Fibroblast of the aortic adventitia (primary cell): ENCODE data around the gene CS. TPM values are rescaled to one million over a fixed set of nuclear protein-coding genes. Genes with fewer than 3 reads are reported as not detected.
"Not testable (repeated sequence)": the region's sequence is repeated elsewhere in the genome, so short reads cannot be mapped to it uniquely, and the experiment has no call there.

ENCODE experiments used
- DNase-seq: peaks from one replicate; pipeline ENCODE4 v3.0.0-alpha.2; 2010; ENCODE audit warnings: low read depth
- H3K4me3 ChIP-seq: 2 replicates; pipeline ENCODE4 v1.5.1; 2011; ENCODE audit warnings: low read depth, mild to moderate bottlenecking, control low read depth, low read length, moderate library complexity
- total RNA-seq: library from RNA; depleted of rRNA; stranded (reverse); fragments of >200 nt; gene quantifications from 2 replicates; pipeline ENCODE4 v1.2.3, GENCODE V29; 2012; ENCODE audit warnings: low replicate concordance
- TF ChIP-seq, protein P1 (sequence below): IDR thresholded peaks from 2 replicates; pipeline ENCODE4 v1.5.1; 2011; ENCODE audit warnings: mild to moderate bottlenecking, low read length, control low read depth, inconsistent platforms; ENCODE audit not compliant: insufficient read depth

Gene CS
- total RNA-seq, 1 donor = 117 TPM

DNA sequence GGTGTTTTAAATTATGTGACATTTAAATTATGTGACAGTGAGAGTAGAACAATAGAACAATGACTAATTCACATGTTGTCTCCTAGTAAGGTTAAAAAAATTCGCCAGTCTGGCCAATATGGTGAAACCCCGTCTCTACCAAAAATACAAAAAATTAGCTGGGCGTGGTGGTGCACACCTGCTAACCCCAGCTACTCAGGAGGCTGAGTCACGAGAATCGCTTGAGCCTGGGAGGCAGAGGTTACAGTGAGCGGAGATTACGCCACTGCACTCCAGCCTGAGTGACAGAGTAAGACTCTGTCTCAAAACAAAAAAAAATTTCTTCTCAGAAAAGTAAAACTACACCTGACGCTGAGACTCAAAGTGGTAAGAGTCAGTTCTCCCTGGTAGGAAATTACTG, 2.7 kb downstream of the CS start:
- TF ChIP-seq, protein P1, sequence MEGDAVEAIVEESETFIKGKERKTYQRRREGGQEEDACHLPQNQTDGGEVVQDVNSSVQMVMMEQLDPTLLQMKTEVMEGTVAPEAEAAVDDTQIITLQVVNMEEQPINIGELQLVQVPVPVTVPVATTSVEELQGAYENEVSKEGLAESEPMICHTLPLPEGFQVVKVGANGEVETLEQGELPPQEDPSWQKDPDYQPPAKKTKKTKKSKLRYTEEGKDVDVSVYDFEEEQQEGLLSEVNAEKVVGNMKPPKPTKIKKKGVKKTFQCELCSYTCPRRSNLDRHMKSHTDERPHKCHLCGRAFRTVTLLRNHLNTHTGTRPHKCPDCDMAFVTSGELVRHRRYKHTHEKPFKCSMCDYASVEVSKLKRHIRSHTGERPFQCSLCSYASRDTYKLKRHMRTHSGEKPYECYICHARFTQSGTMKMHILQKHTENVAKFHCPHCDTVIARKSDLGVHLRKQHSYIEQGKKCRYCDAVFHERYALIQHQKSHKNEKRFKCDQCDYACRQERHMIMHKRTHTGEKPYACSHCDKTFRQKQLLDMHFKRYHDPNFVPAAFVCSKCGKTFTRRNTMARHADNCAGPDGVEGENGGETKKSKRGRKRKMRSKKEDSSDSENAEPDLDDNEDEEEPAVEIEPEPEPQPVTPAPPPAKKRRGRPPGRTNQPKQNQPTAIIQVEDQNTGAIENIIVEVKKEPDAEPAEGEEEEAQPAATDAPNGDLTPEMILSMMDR = no peak
- H3K4me3 ChIP-seq = no peak overlapping the region
- DNase-seq = no peak

DNA sequence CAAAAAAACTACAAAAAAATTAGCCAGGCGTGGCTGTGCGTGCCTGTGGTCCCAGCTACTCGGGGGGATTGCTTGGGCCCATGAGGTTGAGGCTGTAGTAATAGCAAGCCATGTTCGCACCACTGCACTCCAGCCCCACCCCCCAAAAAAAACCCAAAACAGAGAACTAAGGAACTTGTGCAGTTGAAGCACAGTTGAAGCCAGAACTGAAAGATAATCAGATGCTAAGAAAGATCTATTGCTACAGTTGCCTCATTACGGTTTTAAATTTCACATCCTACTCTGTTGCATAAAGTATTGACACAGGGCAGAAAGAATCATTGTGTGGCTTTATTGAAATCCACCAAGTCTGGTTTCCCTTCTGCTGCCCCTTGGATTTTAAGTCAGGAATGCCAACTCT, 3.8 kb downstream of the CS start:
- H3K4me3 ChIP-seq = no peak overlapping the region
- no peak for DNase-seq
- TF ChIP-seq, protein P1 = no peak

DNA sequence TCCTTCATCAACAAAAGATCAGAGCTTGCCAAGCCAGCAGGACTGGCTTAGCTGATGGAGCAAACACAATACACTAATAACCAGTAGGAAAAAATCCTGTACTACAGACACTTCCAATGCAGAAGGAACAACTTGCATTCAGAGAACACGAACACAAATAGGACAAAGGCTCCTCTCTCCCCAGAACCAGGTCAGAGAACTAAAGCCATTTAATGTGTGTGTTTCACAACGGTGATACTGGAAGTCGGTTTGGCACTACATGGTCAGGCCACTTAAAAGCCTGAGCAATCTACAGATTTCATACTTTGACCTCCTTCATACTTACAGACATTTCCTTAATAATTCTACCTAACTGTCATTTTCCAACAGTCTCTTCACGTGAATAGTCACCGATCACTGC, 6.3 kb downstream of the CS start:
- H3K4me3 ChIP-seq = no peak overlapping the region
- DNase-seq = no peak
- TF ChIP-seq, protein P1 = no peak

DNA sequence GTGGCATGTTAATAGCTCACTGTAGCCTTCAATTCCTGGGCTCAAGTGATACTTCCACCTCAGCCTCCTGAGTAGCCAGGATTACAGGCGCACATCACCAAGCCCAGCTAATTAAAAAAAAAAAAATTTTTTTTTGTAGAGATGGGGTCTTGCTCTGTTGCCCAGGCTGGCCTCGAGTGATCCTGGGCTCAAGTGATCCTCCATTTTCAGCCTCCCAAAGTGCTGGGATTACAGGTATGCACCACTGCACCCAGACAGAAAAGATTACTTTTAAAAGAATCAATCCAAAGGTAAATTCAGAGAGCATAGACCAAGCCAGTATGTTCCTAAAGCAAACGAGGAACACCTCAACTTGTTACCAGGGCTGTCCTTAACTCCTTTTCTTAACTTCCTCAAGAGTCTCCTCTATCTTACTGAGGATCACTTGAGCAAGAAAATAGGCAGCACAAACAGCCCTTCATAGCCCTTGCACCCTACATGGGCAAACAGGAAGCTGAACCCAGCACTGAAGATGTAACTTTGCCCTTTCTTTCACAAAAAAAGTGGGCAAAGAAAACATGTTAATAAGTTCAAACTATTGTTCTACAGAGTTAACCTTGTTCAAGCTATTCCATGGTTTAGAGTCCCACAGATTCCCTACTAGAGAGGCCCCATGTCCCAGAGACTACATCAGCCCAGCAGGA, 11.3 kb downstream of the CS start:
- H3K4me3 ChIP-seq = no peak overlapping the region
- DNase-seq = no peak
- TF ChIP-seq, protein P1 = no peak

DNA sequence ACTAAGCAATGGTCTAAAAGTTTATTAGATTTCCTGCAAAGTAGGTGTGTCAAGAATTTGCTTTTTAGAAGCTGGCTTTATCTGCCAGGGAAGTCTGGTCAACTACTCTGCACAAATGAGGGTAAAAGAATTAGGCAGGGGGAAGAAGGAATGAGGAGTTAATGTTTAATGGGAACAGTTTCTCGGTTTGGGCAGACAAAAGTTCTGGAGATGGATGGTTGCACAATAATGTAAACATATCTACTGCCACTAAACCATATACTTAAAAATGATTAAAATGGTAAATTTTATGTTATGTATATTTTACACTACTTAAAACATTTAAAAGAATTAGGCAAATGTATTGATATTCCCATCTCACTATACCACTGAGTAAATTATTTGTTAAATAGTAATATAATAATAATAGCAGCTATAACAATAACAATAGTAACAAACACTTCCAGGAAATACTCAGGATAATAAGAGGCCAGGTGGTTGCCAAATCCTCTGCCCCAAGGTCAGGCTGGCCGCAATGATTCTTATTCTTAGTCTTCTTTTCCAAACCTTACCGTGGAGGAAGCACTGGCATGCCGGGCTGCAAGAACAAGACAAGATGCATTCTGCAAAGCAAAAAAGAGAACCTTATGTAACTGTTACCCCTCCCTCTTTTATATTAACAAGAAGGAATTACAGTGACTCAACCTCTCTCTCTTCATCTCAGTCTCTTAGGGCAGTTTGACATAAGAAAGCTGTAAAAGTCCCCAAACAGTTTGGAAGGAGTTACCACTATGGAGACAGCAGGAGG, 13.9 kb downstream of the CS start:
- TF ChIP-seq, protein P1 = no peak
- DNase-seq = peak; percentile 16
- H3K4me3 ChIP-seq = no peak overlapping the region

DNA sequence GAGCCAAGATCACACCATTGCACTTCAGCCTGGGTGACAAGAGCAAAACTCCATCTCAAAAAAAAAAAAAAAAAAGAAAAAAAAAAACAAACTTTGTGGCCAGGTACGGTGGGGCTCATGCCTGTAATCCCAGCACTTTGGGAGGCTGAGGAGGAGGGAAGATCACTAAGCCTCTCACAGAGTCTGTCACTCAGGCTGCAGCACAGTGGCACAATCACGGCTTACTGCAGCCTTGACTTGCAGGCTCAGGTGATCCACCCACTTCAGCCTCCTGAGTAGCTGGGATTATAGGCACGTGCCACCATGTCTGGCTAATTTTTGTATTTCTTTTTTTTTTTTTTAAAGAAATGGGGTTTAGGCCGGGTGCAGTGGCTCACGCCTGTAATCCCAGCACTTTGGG, 15.9 kb downstream of the CS start:
- DNase-seq, H3K4me3 ChIP-seq: not testable (repeated sequence)

DNA sequence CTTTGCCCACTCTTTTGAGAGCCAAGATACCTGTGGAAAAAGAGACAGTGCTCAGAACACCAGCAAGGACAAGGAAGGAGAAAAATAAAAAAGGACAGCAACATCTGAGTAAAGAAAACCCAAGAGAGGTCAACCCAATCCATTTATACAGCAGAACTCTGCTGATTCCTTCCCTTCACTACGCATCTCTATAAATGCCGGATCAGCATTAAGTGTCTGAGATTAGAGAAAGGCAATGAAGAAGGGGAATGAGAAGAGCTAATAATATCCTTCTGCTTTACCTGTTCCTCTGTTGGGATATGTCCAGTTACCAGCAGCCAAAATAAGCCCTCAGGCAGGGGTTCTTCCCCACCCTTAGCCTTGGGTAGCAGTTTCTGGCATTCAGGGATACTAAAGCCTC, 17.6 kb downstream of the CS start:
- H3K4me3 ChIP-seq = no peak overlapping the region
- TF ChIP-seq, protein P1 = no peak
- no peak for DNase-seq
